HepG2 (cell line): Measurements from ENCODE around the gene CTDNEP1. TPM values are rescaled to one million over a fixed set of nuclear protein-coding genes. Genes with fewer than 3 reads are reported as not detected.

Source experiments
- ARNTL ChIP-seq: sonication (generic); formaldehyde crosslinking; IDR thresholded peaks from 2 replicates; pipeline ENCODE4 v1.4.0; 2020; ENCODE audit warnings: mild to moderate bottlenecking, missing genetic modification reagents
- ASH2L ChIP-seq: fragments of 300-600, 200-600 bp; sonication (generic); IDR thresholded peaks from 2 replicates; pipeline ENCODE4 v1.7.0; 2017; ENCODE audit warnings: low read depth, mild to moderate bottlenecking, moderate library complexity, mixed read lengths, low read length; ENCODE audit not compliant: insufficient read length
- CHD4 ChIP-seq: fragments of 200-600 bp; sonication (generic); IDR thresholded peaks from 2 replicates; pipeline ENCODE4 v1.7.0; 2017; ENCODE audit warnings: mild to moderate bottlenecking, low read length, borderline replicate concordance
- DR1 ChIP-seq: sonication (generic); formaldehyde crosslinking; IDR thresholded peaks from 2 replicates; pipeline ENCODE4 v1.8.0; 2021; ENCODE audit warnings: mild to moderate bottlenecking, missing genetic modification reagents, inconsistent platforms
- FOXK1 ChIP-seq: sonication (generic); formaldehyde crosslinking; IDR thresholded peaks from 2 replicates; pipeline ENCODE4 v1.4.0; 2020; ENCODE audit warnings: low read depth, missing genetic modification reagents, borderline replicate concordance
- KDM3A ChIP-seq: IDR thresholded peaks from 2 replicates; pipeline ENCODE4 v1.6.1; 2018; ENCODE audit warnings: low read depth, missing compliant biosample characterization
- KDM5A ChIP-seq: fragments of 200-600 bp; sonication (generic); IDR thresholded peaks from 2 replicates; pipeline ENCODE4 v1.7.0; 2018; ENCODE audit warnings: antibody characterized with exemption, mild to moderate bottlenecking, low read length, borderline replicate concordance
- MED1 ChIP-seq: sonication (generic); formaldehyde crosslinking; IDR thresholded peaks from 2 replicates; pipeline ENCODE4 v1.4.0; 2020; ENCODE audit warnings: missing genetic modification reagents
- MZF1 ChIP-seq: sonication (generic); formaldehyde crosslinking; IDR thresholded peaks from 2 replicates; pipeline ENCODE4 v1.8.1; 2023; ENCODE audit warnings: mild to moderate bottlenecking, missing genetic modification reagents, borderline replicate concordance
- PAWR ChIP-seq: sonication (generic); formaldehyde crosslinking; IDR thresholded peaks from 2 replicates; pipeline ENCODE4 v1.4.0; 2020; ENCODE audit warnings: missing genetic modification reagents, mild to moderate bottlenecking, borderline replicate concordance
- PLRG1 ChIP-seq: fragments of 450-650 bp; conservative IDR thresholded peaks from 2 replicates; pipeline ENCODE4 v1.6.1; 2016
- TRIM24 ChIP-seq: sonication (generic); formaldehyde crosslinking; IDR thresholded peaks from 2 replicates; pipeline ENCODE4 v1.8.0; 2022; ENCODE audit warnings: mild to moderate bottlenecking, missing genetic modification reagents
- ZBTB20 ChIP-seq: sonication (generic); formaldehyde crosslinking; IDR thresholded peaks from 2 replicates; pipeline ENCODE4 v1.8.1; 2023; ENCODE audit warnings: missing genetic modification reagents, low read depth, mild to moderate bottlenecking, borderline replicate concordance
- ZBTB7A ChIP-seq: sonication (generic); formaldehyde crosslinking; IDR thresholded peaks from 2 replicates; pipeline ENCODE4 v1.8.0; 2022; ENCODE audit warnings: mild to moderate bottlenecking, missing genetic modification reagents
- ZBTB8A ChIP-seq: sonication (generic); formaldehyde crosslinking; IDR thresholded peaks from 2 replicates; pipeline ENCODE4 v1.4.0; 2020; ENCODE audit warnings: mild to moderate bottlenecking, low read depth, missing genetic modification reagents, borderline replicate concordance
- ZKSCAN8 ChIP-seq: IDR thresholded peaks from 2 replicates; pipeline ENCODE4 v1.6.1; 2016; ENCODE audit warnings: borderline replicate concordance, missing genetic modification reagents, missing compliant biosample characterization
- ZNF33B ChIP-seq: sonication (generic); formaldehyde crosslinking; IDR thresholded peaks from 2 replicates; pipeline ENCODE4 v1.5.1; 2020; ENCODE audit warnings: mild to moderate bottlenecking, missing genetic modification reagents
- ZNF616 ChIP-seq: sonication (generic); formaldehyde crosslinking; IDR thresholded peaks from 2 replicates; pipeline ENCODE4 v1.5.0; 2020; ENCODE audit warnings: low read depth, mild to moderate bottlenecking, missing genetic modification reagents
- polyA plus RNA-seq, 8 experiments: library from polyadenylated mRNA; depleted of rRNA in 3 of 8; stranded (reverse) in 7 of 8; unstranded in 1 of 8; fragments of >200 nt; fragmentation: Illumina TruSeq in 4 of 8; extraction: Trizol in 4 of 8; gene quantifications; 2 replicates each; pipeline versions ENCODE4 v1.2.1 to v1.2.3, GENCODE V29; 2011 to 2016; ENCODE audit warnings: low read depth in 4 of 8, missing spikeins in 1 of 8, mixed read lengths in 1 of 8; ENCODE audit not compliant: insufficient read depth in 1 of 8
- total RNA-seq, 5 experiments: library from RNA; depleted of rRNA; stranded (reverse); fragments of >200 nt; fragmentation: Illumina TruSeq; extraction: Trizol; gene quantifications; 2 replicates each; pipeline ENCODE4 v1.2.3, GENCODE V29; 2016; ENCODE audit warnings: low read depth in 1 of 5
- TF ChIP-seq, protein P1 (sequence below): sonication (generic); formaldehyde crosslinking; IDR thresholded peaks from 2 replicates; pipeline ENCODE4 v1.5.0; 2020; ENCODE audit warnings: missing genetic modification reagents
- TF ChIP-seq, protein P2 (sequence below): sonication (generic); formaldehyde crosslinking; IDR thresholded peaks from 2 replicates; pipeline ENCODE4 v1.5.1; 2020; ENCODE audit warnings: mild to moderate bottlenecking, missing genetic modification reagents, borderline replicate concordance
- TF ChIP-seq, protein P3 (sequence below): sonication (generic); formaldehyde crosslinking; IDR thresholded peaks from 2 replicates; pipeline ENCODE4 v1.4.0; 2020; ENCODE audit warnings: mild to moderate bottlenecking, missing genetic modification reagents
- TF ChIP-seq, protein P4 (sequence below): sonication (generic); formaldehyde crosslinking; IDR thresholded peaks from 2 replicates; pipeline ENCODE4 v1.9.0; 2022; ENCODE audit warnings: low read depth, missing genetic modification reagents

CTDNEP1 gene
- total and polyA plus RNA-seq, 2 of the 13 experiments (the other 11 are each of a cell fraction or from before 2014, with no cell fraction given): 19.8 to 118 TPM

DNA sequence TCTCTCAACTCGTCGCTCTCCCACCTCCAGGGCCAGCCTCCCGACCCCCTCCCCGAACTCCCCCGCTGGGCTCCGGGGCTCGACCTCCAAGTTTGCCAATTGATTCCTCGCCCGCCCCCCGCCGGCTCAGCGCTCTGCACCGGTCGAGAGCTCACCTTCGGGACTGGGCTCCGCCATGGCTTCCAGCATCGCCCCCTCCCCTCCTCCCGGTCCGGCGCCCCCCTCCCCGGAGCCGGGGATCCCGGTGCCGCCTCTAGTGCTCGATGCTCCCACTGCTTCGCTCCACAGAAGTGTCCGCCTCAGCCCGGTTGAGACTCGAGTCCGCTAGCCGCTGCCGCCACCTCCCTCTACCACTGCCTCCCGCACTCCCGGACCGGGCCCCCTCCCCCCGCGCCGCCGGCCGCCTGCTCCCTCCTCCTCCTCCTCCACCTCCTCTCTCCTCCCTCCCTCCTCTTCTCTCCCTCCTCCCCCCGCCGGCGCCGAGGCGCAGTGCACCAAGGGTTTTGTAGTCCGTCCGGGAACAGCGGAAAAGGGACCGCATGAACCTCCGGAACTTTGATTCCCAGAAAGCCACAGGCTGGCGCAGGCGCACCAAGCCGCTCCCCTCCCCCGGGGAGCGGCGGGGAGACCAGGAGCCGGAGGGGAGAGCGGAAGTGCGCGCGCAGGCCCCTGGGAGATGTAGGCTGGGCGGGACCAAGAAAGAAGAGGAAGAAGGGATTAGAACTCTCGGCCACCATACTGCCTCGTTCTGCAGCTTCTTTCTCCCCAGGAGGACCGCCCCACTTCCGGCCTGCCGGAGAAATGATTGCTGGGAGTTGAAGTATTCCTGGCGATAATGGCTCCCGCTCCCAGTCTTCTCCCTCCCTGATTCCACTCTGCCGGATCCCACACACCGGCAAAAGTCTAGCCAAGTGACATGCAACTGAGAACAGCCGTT, 12.2 kb downstream of the CTDNEP1 start, which contains the start of gene PHF23 (continued):
- TF ChIP-seq KDM5A: peak; percentile 79; the same call in 1 of the 2 replicates
- no peak for TF ChIP-seq KDM3A (CRISPR knock-in tag)
- no peak for TF ChIP-seq ZNF616 (CRISPR knock-in tag)
- TF ChIP-seq ZKSCAN8: 0 out of 2 replicates have a peak, but pooled peaks have one; percentile 63
- TF ChIP-seq MED1: peak; percentile 41; the same call in 1 of the 2 replicates
- TF ChIP-seq ZBTB20 (CRISPR knock-in tag): no peak
- peak; percentile 23; the same call in 1 of the 2 replicates for TF ChIP-seq ZNF33B
- TF ChIP-seq MZF1: no peak
- TF ChIP-seq ZBTB7A (CRISPR knock-in tag): no peak
- 0 out of 2 replicates have a peak, but pooled peaks have one; percentile 36 for TF ChIP-seq DR1
- TF ChIP-seq ZBTB8A (CRISPR knock-in tag): no peak
- no peak for TF ChIP-seq CHD4
- no peak for TF ChIP-seq TRIM24
- TF ChIP-seq PAWR: no peak
- TF ChIP-seq FOXK1 (CRISPR knock-in tag): peak; percentile 42
- TF ChIP-seq, protein P1, sequence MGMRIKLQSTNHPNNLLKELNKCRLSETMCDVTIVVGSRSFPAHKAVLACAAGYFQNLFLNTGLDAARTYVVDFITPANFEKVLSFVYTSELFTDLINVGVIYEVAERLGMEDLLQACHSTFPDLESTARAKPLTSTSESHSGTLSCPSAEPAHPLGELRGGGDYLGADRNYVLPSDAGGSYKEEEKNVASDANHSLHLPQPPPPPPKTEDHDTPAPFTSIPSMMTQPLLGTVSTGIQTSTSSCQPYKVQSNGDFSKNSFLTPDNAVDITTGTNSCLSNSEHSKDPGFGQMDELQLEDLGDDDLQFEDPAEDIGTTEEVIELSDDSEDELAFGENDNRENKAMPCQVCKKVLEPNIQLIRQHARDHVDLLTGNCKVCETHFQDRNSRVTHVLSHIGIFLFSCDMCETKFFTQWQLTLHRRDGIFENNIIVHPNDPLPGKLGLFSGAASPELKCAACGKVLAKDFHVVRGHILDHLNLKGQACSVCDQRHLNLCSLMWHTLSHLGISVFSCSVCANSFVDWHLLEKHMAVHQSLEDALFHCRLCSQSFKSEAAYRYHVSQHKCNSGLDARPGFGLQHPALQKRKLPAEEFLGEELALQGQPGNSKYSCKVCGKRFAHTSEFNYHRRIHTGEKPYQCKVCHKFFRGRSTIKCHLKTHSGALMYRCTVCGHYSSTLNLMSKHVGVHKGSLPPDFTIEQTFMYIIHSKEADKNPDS (CRISPR knock-in tag): no peak
- TF ChIP-seq, protein P2, sequence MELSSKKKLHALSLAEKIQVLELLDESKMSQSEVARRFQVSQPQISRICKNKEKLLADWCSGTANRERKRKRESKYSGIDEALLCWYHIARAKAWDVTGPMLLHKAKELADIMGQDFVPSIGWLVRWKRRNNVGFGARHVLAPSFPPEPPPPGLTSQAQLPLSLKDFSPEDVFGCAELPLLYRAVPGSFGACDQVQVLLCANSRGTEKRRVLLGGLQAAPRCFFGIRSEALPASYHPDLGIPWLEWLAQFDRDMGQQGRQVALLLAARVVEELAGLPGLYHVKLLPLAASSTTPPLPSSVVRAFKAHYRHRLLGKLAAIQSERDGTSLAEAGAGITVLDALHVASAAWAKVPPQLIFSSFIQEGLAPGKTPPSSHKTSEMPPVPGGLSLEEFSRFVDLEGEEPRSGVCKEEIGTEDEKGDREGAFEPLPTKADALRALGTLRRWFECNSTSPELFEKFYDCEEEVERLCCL (CRISPR knock-in tag): no peak
- TF ChIP-seq PLRG1: no peak
- peak; percentile 83 for TF ChIP-seq ASH2L
- TF ChIP-seq, protein P3, sequence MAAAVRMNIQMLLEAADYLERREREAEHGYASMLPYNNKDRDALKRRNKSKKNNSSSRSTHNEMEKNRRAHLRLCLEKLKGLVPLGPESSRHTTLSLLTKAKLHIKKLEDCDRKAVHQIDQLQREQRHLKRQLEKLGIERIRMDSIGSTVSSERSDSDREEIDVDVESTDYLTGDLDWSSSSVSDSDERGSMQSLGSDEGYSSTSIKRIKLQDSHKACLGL (CRISPR knock-in tag): no peak
- 0 out of 2 replicates have a peak, but pooled peaks have one; percentile 26 for TF ChIP-seq ARNTL (CRISPR knock-in tag)
- TF ChIP-seq, protein P4, sequence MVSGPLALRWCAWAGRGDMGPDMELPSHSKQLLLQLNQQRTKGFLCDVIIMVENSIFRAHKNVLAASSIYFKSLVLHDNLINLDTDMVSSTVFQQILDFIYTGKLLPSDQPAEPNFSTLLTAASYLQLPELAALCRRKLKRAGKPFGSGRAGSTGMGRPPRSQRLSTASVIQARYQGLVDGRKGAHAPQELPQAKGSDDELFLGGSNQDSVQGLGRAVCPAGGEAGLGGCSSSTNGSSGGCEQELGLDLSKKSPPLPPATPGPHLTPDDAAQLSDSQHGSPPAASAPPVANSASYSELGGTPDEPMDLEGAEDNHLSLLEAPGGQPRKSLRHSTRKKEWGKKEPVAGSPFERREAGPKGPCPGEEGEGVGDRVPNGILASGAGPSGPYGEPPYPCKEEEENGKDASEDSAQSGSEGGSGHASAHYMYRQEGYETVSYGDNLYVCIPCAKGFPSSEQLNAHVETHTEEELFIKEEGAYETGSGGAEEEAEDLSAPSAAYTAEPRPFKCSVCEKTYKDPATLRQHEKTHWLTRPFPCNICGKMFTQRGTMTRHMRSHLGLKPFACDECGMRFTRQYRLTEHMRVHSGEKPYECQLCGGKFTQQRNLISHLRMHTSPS (CRISPR knock-in tag): no peak
